BJ (cell line): ENCODE measurements around the gene SLC23A2. TPM values are rescaled to one million over a fixed set of nuclear protein-coding genes. Genes with fewer than 3 reads are reported as not detected.
"Not testable (repeated sequence)": the region's sequence is repeated elsewhere in the genome, so short reads cannot be mapped to it uniquely, and the experiment has no call there.

Experiments used
- CTCF ChIA-PET: fragments of 350-600 bp; formaldehyde crosslinking; extraction: SDS; loops from one replicate; lab custom pipeline; 2021; ENCODE audit warnings: antibody characterized with exemption, inconsistent platforms; lab: Yijun Ruan, JAX
- POLR2A ChIA-PET: fragments of 300-600 bp; sonication (Branson Sonifier 250); formaldehyde crosslinking; extraction: SDS; loops from one replicate; lab custom pipeline; 2021; ENCODE audit warnings: antibody characterized with exemption; lab: Charles Lee
- DNase-seq: peaks from one replicate; pipeline ENCODE4 v3.0.0-alpha.2; 2011; ENCODE audit warnings: low read depth
- H3K27me3 ChIP-seq: 2 replicates; pipeline ENCODE4 v1.6.0; 2011; ENCODE audit warnings: low read length; ENCODE audit not compliant: control insufficient read depth, insufficient read depth
- H3K36me3 ChIP-seq: 2 replicates; pipeline ENCODE4 v1.5.1; 2011; ENCODE audit warnings: low read length; ENCODE audit not compliant: control insufficient read depth, insufficient read depth
- H3K4me3 ChIP-seq: 2 replicates; pipeline ENCODE4 v1.5.1; 2011; ENCODE audit warnings: low read depth, mild to moderate bottlenecking, control low read depth, low read length
- polyA plus RNA-seq: library from polyadenylated mRNA; depleted of rRNA; stranded (reverse); fragments of >200 nt; gene quantifications from 2 replicates; pipeline ENCODE4 v1.2.3, GENCODE V29; 2011
- TF ChIP-seq, protein P1 (sequence below): IDR thresholded peaks from 2 replicates; pipeline ENCODE4 v1.5.1; 2011; ENCODE audit warnings: low read depth, mild to moderate bottlenecking, control low read depth, inconsistent platforms, low read length, moderate library complexity; ENCODE audit not compliant: insufficient read depth

Gene SLC23A2
- polyA plus RNA-seq, 1 experiment = 11.2 TPM

DNA sequence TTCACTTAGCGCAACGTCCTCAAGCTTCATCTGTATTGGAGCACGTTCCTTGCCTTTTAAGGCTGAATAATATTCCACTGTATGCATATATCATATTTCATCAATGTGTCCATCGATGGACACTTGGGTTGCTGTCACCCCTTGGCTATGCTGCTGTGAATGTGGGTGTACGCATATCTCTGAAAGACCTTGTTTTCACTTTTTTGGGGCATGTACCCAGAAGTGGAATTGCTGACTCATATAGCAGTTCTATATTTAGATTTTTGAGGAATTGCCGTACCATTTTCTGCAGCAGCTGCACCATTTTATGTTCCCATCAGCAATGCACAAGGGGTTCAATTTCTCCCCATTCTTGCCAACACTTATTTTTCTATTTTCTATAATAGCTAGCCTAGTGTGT lies 22.8 kb upstream of the SLC23A2 start:
- CTCF ChIA-PET = no interaction called here
- DNase-seq = no peak
- TF ChIP-seq, protein P1, sequence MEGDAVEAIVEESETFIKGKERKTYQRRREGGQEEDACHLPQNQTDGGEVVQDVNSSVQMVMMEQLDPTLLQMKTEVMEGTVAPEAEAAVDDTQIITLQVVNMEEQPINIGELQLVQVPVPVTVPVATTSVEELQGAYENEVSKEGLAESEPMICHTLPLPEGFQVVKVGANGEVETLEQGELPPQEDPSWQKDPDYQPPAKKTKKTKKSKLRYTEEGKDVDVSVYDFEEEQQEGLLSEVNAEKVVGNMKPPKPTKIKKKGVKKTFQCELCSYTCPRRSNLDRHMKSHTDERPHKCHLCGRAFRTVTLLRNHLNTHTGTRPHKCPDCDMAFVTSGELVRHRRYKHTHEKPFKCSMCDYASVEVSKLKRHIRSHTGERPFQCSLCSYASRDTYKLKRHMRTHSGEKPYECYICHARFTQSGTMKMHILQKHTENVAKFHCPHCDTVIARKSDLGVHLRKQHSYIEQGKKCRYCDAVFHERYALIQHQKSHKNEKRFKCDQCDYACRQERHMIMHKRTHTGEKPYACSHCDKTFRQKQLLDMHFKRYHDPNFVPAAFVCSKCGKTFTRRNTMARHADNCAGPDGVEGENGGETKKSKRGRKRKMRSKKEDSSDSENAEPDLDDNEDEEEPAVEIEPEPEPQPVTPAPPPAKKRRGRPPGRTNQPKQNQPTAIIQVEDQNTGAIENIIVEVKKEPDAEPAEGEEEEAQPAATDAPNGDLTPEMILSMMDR = no peak
- Histone ChIP-seq H3K36me3 (no peaks in the 10 kb centered on the region), H3K4me3 (no peak overlapping the region), H3K27me3 (no peaks in the 10 kb centered on the region)
- POLR2A ChIA-PET = no interaction called here

DNA sequence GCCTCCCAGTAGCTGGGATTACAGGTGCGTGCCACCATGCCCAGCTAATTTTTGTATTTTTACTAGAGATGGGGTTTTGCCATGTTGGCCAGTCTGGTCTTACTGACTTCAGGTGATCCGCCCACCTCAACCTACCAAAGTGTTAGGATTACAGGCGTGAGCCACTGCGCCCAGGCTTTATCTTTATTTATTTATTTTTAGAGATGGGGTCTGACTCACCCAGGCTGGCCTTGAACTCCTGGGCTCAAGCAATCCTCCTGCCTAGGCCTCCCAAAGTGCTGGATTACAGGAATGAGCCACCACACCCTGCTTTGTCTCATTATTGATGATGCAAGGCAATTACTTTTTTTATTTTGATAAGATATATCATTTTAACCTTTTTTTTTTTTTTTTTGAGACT lies 21.9 kb upstream of the SLC23A2 start:
- H3K27me3 ChIP-seq, CTCF ChIA-PET, POLR2A ChIA-PET, DNase-seq, H3K4me3 ChIP-seq, H3K36me3 ChIP-seq: not testable (repeated sequence)

- ChIA-PET CTCF (no interaction called here), POLR2A (no interaction called here)
- DNase-seq = no peak
- TF ChIP-seq, protein P1 = no peak
- Histone ChIP-seq H3K4me3 (no peak overlapping the region), H3K27me3 (no peaks in the 10 kb centered on the region), H3K36me3 (no peaks in the 10 kb centered on the region)
Measured at GRCh38 chr20:5020760-5021159, 19.4 kb upstream of the SLC23A2 start.

GRCh38 chr20:5013682-5014447 lies 12.6 kb upstream of the SLC23A2 start:
- ChIA-PET CTCF (no interaction called here), POLR2A (no interaction called here)
- DNase-seq = no peak
- no peaks in the 10 kb centered on the region for H3K36me3 ChIP-seq
- no peak overlapping the region for H3K4me3 ChIP-seq
- no peaks in the 10 kb centered on the region; the same call in 1 of the 2 replicates for H3K27me3 ChIP-seq
- TF ChIP-seq, protein P1 = no peak

GRCh38 chr20:5008759-5009158 lies 7.4 kb upstream of the SLC23A2 start:
- ChIA-PET POLR2A (no interaction called here), CTCF (no interaction called here)
- Histone ChIP-seq H3K36me3 (no peaks in the 10 kb centered on the region), H3K27me3 (no peaks in the 10 kb centered on the region), H3K4me3 (no peak overlapping the region)
- no peak for DNase-seq
- TF ChIP-seq, protein P1 = no peak
